Panc1 (cell line): Measurements from ENCODE around the gene ATP5MC2.

ENCODE experiments used
- POLR2AphosphoS5 ChIP-seq: IDR thresholded peaks from 2 replicates; pipeline ENCODE4 v1.6.1; 2012; ENCODE audit warnings: mild to moderate bottlenecking, low read depth, low read length, moderate library complexity
- SIN3A ChIP-seq: IDR thresholded peaks from 2 replicates; pipeline ENCODE4 v1.6.1; 2012; ENCODE audit warnings: low read depth, mild to moderate bottlenecking, low read length, moderate library complexity, borderline replicate concordance; ENCODE audit not compliant: insufficient read depth
- TF ChIP-seq, protein P1 (sequence below): fragments of 450-650 bp; IDR thresholded peaks from 2 replicates; pipeline ENCODE4 v1.5.1; 2017; ENCODE audit warnings: mild to moderate bottlenecking

DNA sequence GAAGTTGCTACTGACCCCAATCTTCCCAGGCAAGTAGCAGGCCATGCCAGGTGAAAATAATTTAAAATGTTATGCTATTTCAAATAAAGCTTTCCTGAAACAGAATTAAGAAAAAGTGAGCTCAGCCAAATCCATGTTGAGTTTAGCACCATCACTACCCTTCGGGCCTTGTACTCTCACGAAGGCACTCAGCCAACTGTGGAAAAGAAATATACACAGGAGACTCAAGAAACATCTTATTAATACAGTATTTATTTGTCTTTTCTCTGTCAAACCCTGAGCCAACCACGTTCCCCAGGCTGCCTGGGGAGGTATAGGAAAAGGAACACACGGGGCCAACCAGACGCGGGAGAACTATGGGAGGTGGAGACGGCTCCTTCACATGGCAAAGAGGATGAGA, 10.9 kb downstream of the ATP5MC2 start:
- TF ChIP-seq, protein P1, sequence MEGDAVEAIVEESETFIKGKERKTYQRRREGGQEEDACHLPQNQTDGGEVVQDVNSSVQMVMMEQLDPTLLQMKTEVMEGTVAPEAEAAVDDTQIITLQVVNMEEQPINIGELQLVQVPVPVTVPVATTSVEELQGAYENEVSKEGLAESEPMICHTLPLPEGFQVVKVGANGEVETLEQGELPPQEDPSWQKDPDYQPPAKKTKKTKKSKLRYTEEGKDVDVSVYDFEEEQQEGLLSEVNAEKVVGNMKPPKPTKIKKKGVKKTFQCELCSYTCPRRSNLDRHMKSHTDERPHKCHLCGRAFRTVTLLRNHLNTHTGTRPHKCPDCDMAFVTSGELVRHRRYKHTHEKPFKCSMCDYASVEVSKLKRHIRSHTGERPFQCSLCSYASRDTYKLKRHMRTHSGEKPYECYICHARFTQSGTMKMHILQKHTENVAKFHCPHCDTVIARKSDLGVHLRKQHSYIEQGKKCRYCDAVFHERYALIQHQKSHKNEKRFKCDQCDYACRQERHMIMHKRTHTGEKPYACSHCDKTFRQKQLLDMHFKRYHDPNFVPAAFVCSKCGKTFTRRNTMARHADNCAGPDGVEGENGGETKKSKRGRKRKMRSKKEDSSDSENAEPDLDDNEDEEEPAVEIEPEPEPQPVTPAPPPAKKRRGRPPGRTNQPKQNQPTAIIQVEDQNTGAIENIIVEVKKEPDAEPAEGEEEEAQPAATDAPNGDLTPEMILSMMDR = no peak
- no peak for TF ChIP-seq SIN3A
- TF ChIP-seq POLR2AphosphoS5 = no peak
